ENCODE results near the gene HELB.

The HELB gene

DNA sequence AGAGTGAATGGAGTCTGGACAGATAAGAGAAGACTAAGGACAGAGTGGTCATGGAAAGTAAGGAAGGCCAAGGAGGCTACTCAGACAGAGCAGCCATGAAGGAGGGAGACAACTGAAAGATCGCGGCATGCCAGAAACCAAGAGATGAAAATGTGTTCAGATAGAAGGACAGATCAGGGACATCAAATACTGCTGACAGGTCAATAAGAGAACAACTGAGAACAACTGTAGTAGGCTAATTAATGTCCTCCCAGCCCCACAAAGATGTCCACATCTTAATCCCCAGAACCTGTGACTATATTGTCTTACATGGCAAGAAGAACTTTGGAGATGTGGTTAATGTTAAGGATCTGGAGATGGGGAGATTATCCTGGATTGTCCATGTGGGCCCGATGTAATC, 15.0 kb upstream of the HELB start:
- TF ChIP-seq, protein P1, sequence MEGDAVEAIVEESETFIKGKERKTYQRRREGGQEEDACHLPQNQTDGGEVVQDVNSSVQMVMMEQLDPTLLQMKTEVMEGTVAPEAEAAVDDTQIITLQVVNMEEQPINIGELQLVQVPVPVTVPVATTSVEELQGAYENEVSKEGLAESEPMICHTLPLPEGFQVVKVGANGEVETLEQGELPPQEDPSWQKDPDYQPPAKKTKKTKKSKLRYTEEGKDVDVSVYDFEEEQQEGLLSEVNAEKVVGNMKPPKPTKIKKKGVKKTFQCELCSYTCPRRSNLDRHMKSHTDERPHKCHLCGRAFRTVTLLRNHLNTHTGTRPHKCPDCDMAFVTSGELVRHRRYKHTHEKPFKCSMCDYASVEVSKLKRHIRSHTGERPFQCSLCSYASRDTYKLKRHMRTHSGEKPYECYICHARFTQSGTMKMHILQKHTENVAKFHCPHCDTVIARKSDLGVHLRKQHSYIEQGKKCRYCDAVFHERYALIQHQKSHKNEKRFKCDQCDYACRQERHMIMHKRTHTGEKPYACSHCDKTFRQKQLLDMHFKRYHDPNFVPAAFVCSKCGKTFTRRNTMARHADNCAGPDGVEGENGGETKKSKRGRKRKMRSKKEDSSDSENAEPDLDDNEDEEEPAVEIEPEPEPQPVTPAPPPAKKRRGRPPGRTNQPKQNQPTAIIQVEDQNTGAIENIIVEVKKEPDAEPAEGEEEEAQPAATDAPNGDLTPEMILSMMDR (IDR thresholded peaks at IDR 0.05): no peak
- Histone ChIP-seq H3K36me3 (no peaks in the 10 kb centered on the region), H3K27me3 (no peaks in the 10 kb centered on the region), H3K4me3 (ENCODE audit: low read depth in 1 of 2, low read length in 1 of 2) (no peak overlapping the region), H3K27ac (no peak overlapping the region), H3K4me1 (ENCODE audit: control insufficient read depth in 1 of 2, insufficient read depth in 1 of 2, low read depth in 1 of 2, low read length in 1 of 2) (no peaks in the 10 kb centered on the region), H3K9me3 (no peaks in the 10 kb centered on the region)

DNA sequence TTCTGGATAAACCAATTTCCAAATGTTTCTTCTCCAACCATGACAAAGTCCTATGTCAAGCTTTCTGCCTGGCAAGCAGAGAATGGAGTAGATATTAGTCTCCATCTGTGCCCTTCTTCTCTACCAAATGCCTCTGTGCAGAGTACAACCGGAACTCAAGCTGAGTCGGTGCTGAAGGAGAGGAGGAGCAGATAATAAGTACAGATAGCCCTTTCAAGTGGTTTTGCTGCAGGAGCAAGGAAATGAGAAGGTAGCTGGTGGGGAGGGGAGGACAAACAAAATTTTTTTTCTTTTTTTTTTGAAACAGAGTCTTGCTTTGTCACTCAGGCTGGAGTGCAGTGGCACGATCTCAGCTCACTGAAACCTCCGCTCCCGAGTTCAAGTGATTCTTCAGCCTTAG, 14.2 kb upstream of the HELB start:
- H3K27me3 ChIP-seq: no peaks in the 10 kb centered on the region
- H3K27ac ChIP-seq: no peak overlapping the region
- TF ChIP-seq, protein P1 (IDR thresholded peaks at IDR 0.05): no peak
- no peak overlapping the region for H3K4me3 ChIP-seq (ENCODE audit: low read depth in 1 of 2, low read length in 1 of 2)
- no peaks in the 10 kb centered on the region for H3K4me1 ChIP-seq (ENCODE audit: control insufficient read depth in 1 of 2, insufficient read depth in 1 of 2, low read depth in 1 of 2, low read length in 1 of 2)
- H3K9me3 ChIP-seq: no peaks in the 10 kb centered on the region
- no peaks in the 10 kb centered on the region for H3K36me3 ChIP-seq

GRCh38 chr12:66289485-66289884, 12.8 kb upstream of the HELB start:
- no peaks in the 10 kb centered on the region for H3K9me3 ChIP-seq
- TF ChIP-seq, protein P1 (IDR thresholded peaks at IDR 0.05): no peak
- H3K27ac ChIP-seq: no peak overlapping the region
- H3K4me1 ChIP-seq (ENCODE audit: control insufficient read depth in 1 of 2, insufficient read depth in 1 of 2, low read depth in 1 of 2, low read length in 1 of 2): no peaks in the 10 kb centered on the region
- no peaks in the 10 kb centered on the region for H3K36me3 ChIP-seq
- H3K4me3 ChIP-seq (ENCODE audit: low read depth in 1 of 2, low read length in 1 of 2): no peak overlapping the region
- no peaks in the 10 kb centered on the region for H3K27me3 ChIP-seq

DNA sequence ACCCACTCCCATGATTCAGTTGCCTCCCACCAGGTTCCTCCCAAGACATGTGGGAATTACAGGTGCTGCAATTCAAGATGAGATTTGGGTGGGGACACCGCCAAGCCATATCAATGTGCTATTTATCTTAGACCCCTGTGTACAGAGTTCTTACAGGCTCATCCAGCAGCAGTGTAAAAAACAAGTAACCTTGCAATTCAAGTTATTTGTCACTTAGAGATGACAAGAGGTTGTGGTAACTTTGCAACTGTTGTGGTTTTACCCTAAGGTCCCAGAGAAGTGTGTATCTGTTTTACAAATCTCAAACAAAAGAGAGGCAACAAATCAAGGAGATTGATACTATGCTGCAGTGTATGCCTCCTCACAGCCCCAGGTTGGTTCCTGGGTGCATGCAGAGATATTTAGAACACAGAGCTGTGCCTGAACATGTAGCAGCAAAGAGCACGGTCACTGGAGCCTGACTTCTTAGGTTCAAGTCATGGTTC, 11.5 kb upstream of the HELB start:
- H3K27ac ChIP-seq: no peak overlapping the region
- H3K4me3 ChIP-seq (ENCODE audit: low read depth in 1 of 2, low read length in 1 of 2): no peak overlapping the region
- no peaks in the 10 kb centered on the region for H3K9me3 ChIP-seq
- no peaks in the 10 kb centered on the region for H3K4me1 ChIP-seq (ENCODE audit: control insufficient read depth in 1 of 2, insufficient read depth in 1 of 2, low read depth in 1 of 2, low read length in 1 of 2)
- TF ChIP-seq, protein P1 (IDR thresholded peaks at IDR 0.05): no peak
- no peaks in the 10 kb centered on the region for H3K36me3 ChIP-seq
- H3K27me3 ChIP-seq: no peaks in the 10 kb centered on the region

GRCh38 chr12:66296176-66296683, 6.1 kb upstream of the HELB start:
- no peaks in the 10 kb centered on the region for H3K9me3 ChIP-seq
- TF ChIP-seq, protein P1 (IDR thresholded peaks at IDR 0.05): no peak
- no peaks in the 10 kb centered on the region for H3K36me3 ChIP-seq
- no peak overlapping the region for H3K27ac ChIP-seq
- H3K4me3 ChIP-seq (ENCODE audit: low read depth in 1 of 2, low read length in 1 of 2): no peak overlapping the region
- no peaks in the 10 kb centered on the region for H3K27me3 ChIP-seq
- H3K4me1 ChIP-seq (ENCODE audit: control insufficient read depth in 1 of 2, insufficient read depth in 1 of 2, low read depth in 1 of 2, low read length in 1 of 2): no peaks in the 10 kb centered on the region

- TF ChIP-seq, protein P1 (IDR thresholded peaks at IDR 0.05): no peak
- H3K27ac ChIP-seq: no peak overlapping the region
- no peak overlapping the region for H3K4me3 ChIP-seq (ENCODE audit: low read depth in 1 of 2, low read length in 1 of 2)
These were observed 5.2 kb upstream of the HELB start for GRCh38 chr12:66297080-66297479.

More at GRCh38 chr12:66297080-66297479, 5.2 kb upstream of the HELB start:
- Histone ChIP-seq H3K36me3 (no peaks in the 10 kb centered on the region), H3K27me3 (no peaks in the 10 kb centered on the region), H3K9me3 (no peaks in the 10 kb centered on the region), H3K4me1 (ENCODE audit: control insufficient read depth in 1 of 2, insufficient read depth in 1 of 2, low read depth in 1 of 2, low read length in 1 of 2) (peaks cover 4 to 6% of the 10 kb centered on the region in 2 experiments)

All from neutrophil (primary cell).